CD14-positive monocyte (primary cell): ENCODE results near the gene CLDN5. TPM values are rescaled to one million over a fixed set of nuclear protein-coding genes. Genes with fewer than 3 reads are reported as not detected.
"Not testable (repeated sequence)": the region's sequence is repeated elsewhere in the genome, so short reads cannot be mapped to it uniquely, and the experiment has no call there.

ENCODE experiments used
- DNase-seq, 3 donors: peaks; one replicate each; pipeline ENCODE4 v3.0.0-alpha.2; 2011 to 2022
- H2AFZ ChIP-seq: 2 replicates; pipeline ENCODE4 v1.6.0; 2012; ENCODE audit warnings: mild to moderate bottlenecking, low read depth, low read length, inconsistent platforms; ENCODE audit not compliant: insufficient read depth, poor library complexity, severe bottlenecking
- H3K27ac ChIP-seq, 2 donors: 1 replicate in 1 of 2; 2 replicates in 1 of 2; pipeline ENCODE4 v1.5.1; 2012 to 2013; ENCODE audit warnings: low read length in 2 of 2, control low read depth in 1 of 2, inconsistent platforms in 1 of 2, low read depth in 1 of 2, mild to moderate bottlenecking in 1 of 2
- H3K27me3 ChIP-seq, 2 donors: one replicate each; pipeline versions ENCODE4 v1.6.0 to v1.6.1; 2011 to 2013; ENCODE audit warnings: low read length in 2 of 2; ENCODE audit not compliant: control insufficient read depth in 2 of 2, insufficient read depth in 2 of 2
- H3K36me3 ChIP-seq, 2 donors: replicated peaks in 1 of 2; 1 replicate in 1 of 2; 2 replicates in 1 of 2; pipeline versions ENCODE4 v1.5.1 to v1.6.1; 2012 to 2013; ENCODE audit warnings: low read length in 2 of 2, control low read depth in 1 of 2, inconsistent platforms in 1 of 2, mild to moderate bottlenecking in 1 of 2; ENCODE audit not compliant: insufficient read depth in 2 of 2, control insufficient read depth in 1 of 2
- H3K4me1 ChIP-seq, 2 donors: 1 replicate in 1 of 2; 2 replicates in 1 of 2; pipeline versions ENCODE4 v1.5.1 to v1.6.1; 2012 to 2013; ENCODE audit warnings: low read length in 2 of 2, control low read depth in 1 of 2, inconsistent platforms in 1 of 2, mild to moderate bottlenecking in 1 of 2, moderate library complexity in 1 of 2; ENCODE audit not compliant: insufficient read depth in 2 of 2, control insufficient read depth in 1 of 2
- H3K4me2 ChIP-seq: replicated peaks from 2 replicates; pipeline ENCODE3; 2012; ENCODE audit warnings: low read length, moderate library complexity, mild to moderate bottlenecking; ENCODE audit not compliant: poor library complexity, severe bottlenecking; ENCODE audit errors: extremely low read depth
- H3K4me3 ChIP-seq, 3 experiments: fragments of 200-600 bp in 1 of 3; sonication (generic) in 1 of 3; replicated peaks in 1 of 3; 1 replicate in 2 of 3; 2 replicates in 1 of 3; pipeline ENCODE4 v1.5.1; 2011 to 2013; ENCODE audit warnings: low read length in 3 of 3, mild to moderate bottlenecking in 3 of 3, control low read depth in 2 of 3, low read depth in 2 of 3, inconsistent platforms in 1 of 3, moderate library complexity in 1 of 3
- H3K79me2 ChIP-seq: 2 replicates; pipeline ENCODE4 v1.6.0; 2012; ENCODE audit warnings: mild to moderate bottlenecking, control low read depth, inconsistent platforms, low read length, moderate library complexity; ENCODE audit not compliant: insufficient read depth
- H3K9ac ChIP-seq: 2 replicates; pipeline ENCODE4 v1.6.0; 2017; ENCODE audit warnings: low read length, mild to moderate bottlenecking; ENCODE audit not compliant: insufficient read depth, poor library complexity, severe bottlenecking
- H3K9me3 ChIP-seq, 2 donors: replicated peaks in 1 of 2; 1 replicate in 1 of 2; 2 replicates in 1 of 2; pipeline versions ENCODE4 v1.5.1 to v1.6.1; 2012 to 2013; ENCODE audit warnings: low read length in 2 of 2, control low read depth in 1 of 2; ENCODE audit not compliant: control insufficient read depth in 1 of 2, insufficient read depth in 1 of 2
- H4K20me1 ChIP-seq: 2 replicates; pipeline ENCODE4 v1.6.0; 2012; ENCODE audit warnings: mild to moderate bottlenecking, low read length, control low read depth, moderate library complexity; ENCODE audit not compliant: insufficient read depth
- H3K27ac Mint-ChIP-seq, 7 donors: one replicate each; pipeline ENCODE4 v1.8.0; 2020; ENCODE audit warnings: mild to moderate bottlenecking in 7 of 7, mixed read lengths in 7 of 7, moderate library complexity in 6 of 7, inconsistent platforms in 2 of 7
- H3K27me3 Mint-ChIP-seq, 3 donors: one replicate each; pipeline ENCODE4 v1.8.0; 2021 to 2022; ENCODE audit warnings: low read depth in 3 of 3, mild to moderate bottlenecking in 3 of 3, mixed read lengths in 3 of 3, moderate library complexity in 3 of 3, inconsistent platforms in 1 of 3
- H3K36me3 Mint-ChIP-seq, 2 donors: one replicate each; pipeline ENCODE4 v1.8.0; 2020; ENCODE audit warnings: mixed read lengths in 2 of 2, inconsistent platforms in 1 of 2, mild to moderate bottlenecking in 1 of 2
- H3K4me1 Mint-ChIP-seq: one replicate; pipeline ENCODE4 v1.8.0; 2020; ENCODE audit warnings: mild to moderate bottlenecking, mixed read lengths
- H3K4me3 Mint-ChIP-seq, 2 donors: one replicate each; pipeline ENCODE4 v1.8.0; 2020; ENCODE audit warnings: mild to moderate bottlenecking in 2 of 2, mixed read lengths in 2 of 2, moderate library complexity in 1 of 2
- H3K9me3 Mint-ChIP-seq, 7 donors: one replicate each; pipeline ENCODE4 v1.8.0; 2020 to 2022; ENCODE audit warnings: mixed read lengths in 7 of 7, mild to moderate bottlenecking in 6 of 7, moderate library complexity in 6 of 7, inconsistent platforms in 2 of 7
- CTCF ChIP-seq: fragments of 200-600 bp; IDR thresholded peaks from one replicate; pipeline ENCODE4 v1.8.0; 2022; ENCODE audit warnings: antibody characterized with exemption, mild to moderate bottlenecking
- WGBS: methylation state at CpG from one replicate; pipeline ENCODE4 v1.1.5; 2013; ENCODE audit warnings: missing lambda C conversion rate; ENCODE audit not compliant: insufficient coverage; 5-methylcytosine and 5-hydroxymethylcytosine counted together
- intact Hi-C, 2 donors: fragments of 100-400 bp; cut with micrococcal nuclease; formaldehyde crosslinking; loops; one replicate each; pipeline versions ENCODE4 v1.15.0 to v1.15.1; 2023
- polyA plus RNA-seq, 3 donors: library from polyadenylated mRNA; depleted of rRNA in 1 of 3; unstranded in 2 of 3; stranded (reverse) in 1 of 3; fragments of 300-500 nt in 2 of 3; fragments of >200 nt in 1 of 3; fragmentation: Illumina TruSeq in 2 of 3; gene quantifications; 1 replicate in 2 of 3; 2 replicates in 1 of 3; pipeline ENCODE4 v1.2.3, GENCODE V29; 2012 to 2021

CLDN5 gene
- polyA plus RNA-seq, 3 donors = 0.05 to 0.35 (median 0.27) TPM

- no peaks in the 10 kb centered on the region for H3K79me2 ChIP-seq
- no peak overlapping the region for H3K4me3 ChIP-seq
- H3K4me1 Mint-ChIP-seq = peaks cover 8% of the 10 kb centered on the region
- no peak for DNase-seq
- H3K4me3 Mint-ChIP-seq = no peak overlapping the region
- no peak overlapping the region for H3K27ac Mint-ChIP-seq
- H3K9me3 ChIP-seq = peaks cover 0 to 8% of the 10 kb centered on the region in 2 donors
- WGBS = 95% methylated on average over 6 of the region's 7 CpGs
- peaks cover 0 to 17% (median 13%) of the 10 kb centered on the region in 7 donors for H3K9me3 Mint-ChIP-seq
- no peak overlapping the region for H2AFZ ChIP-seq
- intact Hi-C loops = no loop called here
- H4K20me1 ChIP-seq = no peaks in the 10 kb centered on the region
- H3K27ac ChIP-seq = no peak overlapping the region
- no peak overlapping the region for H3K4me2 ChIP-seq
- peaks cover 5 to 9% (median 8%) of the 10 kb centered on the region in 3 donors for H3K27me3 Mint-ChIP-seq
- no peaks in the 10 kb centered on the region for H3K4me1 ChIP-seq
- H3K9ac ChIP-seq = no peak overlapping the region
- no peaks in the 10 kb centered on the region for H3K36me3 ChIP-seq
- H3K36me3 Mint-ChIP-seq = no peaks in the 10 kb centered on the region
- no peaks in the 10 kb centered on the region for H3K27me3 ChIP-seq
- no peak for TF ChIP-seq CTCF
Measured at GRCh38 chr22:19549428-19549827, 25.2 kb upstream of the CLDN5 start.

- intact Hi-C loops = no loop called here
- H3K9me3 Mint-ChIP-seq = peaks cover 0 to 14% (median 12%) of the 10 kb centered on the region in 7 donors
Measured at GRCh38 chr22:19548964-19549363, 24.8 kb upstream of the CLDN5 start.

GRCh38 chr22:19548427-19548826, 24.2 kb upstream of the CLDN5 start:
- H4K20me1 ChIP-seq, H3K4me2 ChIP-seq, H3K4me3 ChIP-seq, H3K27ac Mint-ChIP-seq, H3K4me1 Mint-ChIP-seq, H3K27ac ChIP-seq, H3K36me3 ChIP-seq, H3K9ac ChIP-seq, H3K4me1 ChIP-seq, H3K27me3 ChIP-seq, H3K36me3 Mint-ChIP-seq, H3K4me3 Mint-ChIP-seq, H2AFZ ChIP-seq, H3K9me3 ChIP-seq, intact Hi-C loops, H3K79me2 ChIP-seq, DNase-seq, H3K27me3 Mint-ChIP-seq: not testable (repeated sequence)
- peaks cover 0 to 10% (median 7%) of the 10 kb centered on the region in 7 donors for H3K9me3 Mint-ChIP-seq
- WGBS = 96% methylated on average over 4 of the region's 5 CpGs

More at GRCh38 chr22:19548964-19549363, 24.8 kb upstream of the CLDN5 start:
- Histone ChIP-seq H3K4me2 (no peak overlapping the region), H3K9me3 (peaks cover 0 to 8% of the 10 kb centered on the region in 2 donors), H3K4me1 (no peaks in the 10 kb centered on the region), H2AFZ (no peak overlapping the region), H3K79me2 (no peaks in the 10 kb centered on the region), H3K9ac (no peak overlapping the region), H4K20me1 (no peaks in the 10 kb centered on the region), H3K4me3 (no peak overlapping the region), H3K36me3 (no peaks in the 10 kb centered on the region), H3K27ac (no peak overlapping the region), H3K27me3 (no peaks in the 10 kb centered on the region)
- TF ChIP-seq CTCF = no peak
- Mint-ChIP-seq H3K27me3 (peaks cover 5 to 9% (median 7%) of the 10 kb centered on the region in 3 donors), H3K4me1 (peaks cover 8% of the 10 kb centered on the region), H3K36me3 (no peaks in the 10 kb centered on the region), H3K4me3 (no peak overlapping the region), H3K27ac (no peak overlapping the region)
- DNase-seq = no peak
- WGBS = no CpG with 5 or more reads among the region's 2 CpGs
